HG03442 (cell line): ENCODE results near the gene SELENOW.
"Not testable (repeated sequence)": the region's sequence is repeated elsewhere in the genome, so short reads cannot be mapped to it uniquely, and the experiment has no call there.

Experiments
- ATAC-seq: cut with Tn5 transposase; IDR thresholded peaks from one replicate; pipeline ENCODE4 v1.9.1; 2021; ENCODE audit warnings: mild to moderate bottlenecking, moderate library complexity; ENCODE audit not compliant: unreplicated experiment

Gene SELENOW

GRCh38 chr19:47756627-47756929, 21.9 kb upstream of the SELENOW start:
- no peak for ATAC-seq

DNA sequence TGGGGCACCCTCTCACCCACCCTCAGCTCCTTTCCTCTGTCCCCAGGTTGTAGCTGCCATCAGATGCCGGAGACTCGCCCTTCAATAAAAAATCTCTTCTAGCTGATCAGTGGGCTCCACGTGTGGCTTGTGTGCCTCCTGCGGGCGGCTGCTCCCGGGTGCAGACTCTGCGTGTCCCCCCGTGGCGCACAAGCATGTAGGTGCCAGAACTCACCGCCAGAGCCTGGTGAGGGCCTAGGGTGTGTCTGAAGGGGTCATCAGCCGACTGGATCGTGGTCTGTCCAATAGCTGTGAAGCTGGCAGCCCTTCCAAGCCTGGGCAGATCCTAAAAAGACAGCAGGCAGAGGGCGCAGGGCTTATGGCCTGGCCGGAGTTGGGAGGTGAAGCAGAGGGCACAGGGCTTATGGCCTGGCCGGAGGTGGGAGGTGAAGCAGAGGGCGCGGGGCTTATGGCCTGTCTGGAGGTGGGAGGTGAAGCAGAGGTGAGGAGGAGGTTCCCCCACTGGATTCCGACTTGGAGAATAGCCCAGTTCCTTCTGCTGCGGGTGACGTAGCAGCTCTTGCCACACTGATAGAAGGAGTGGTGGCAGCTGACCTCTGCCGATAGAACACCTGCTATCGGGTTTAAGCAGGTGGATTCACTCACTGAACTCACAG, 21.4 kb upstream of the SELENOW start:
- no peak for ATAC-seq

GRCh38 chr19:47757617-47758442, 20.7 kb upstream of the SELENOW start:
- no peak for ATAC-seq

DNA sequence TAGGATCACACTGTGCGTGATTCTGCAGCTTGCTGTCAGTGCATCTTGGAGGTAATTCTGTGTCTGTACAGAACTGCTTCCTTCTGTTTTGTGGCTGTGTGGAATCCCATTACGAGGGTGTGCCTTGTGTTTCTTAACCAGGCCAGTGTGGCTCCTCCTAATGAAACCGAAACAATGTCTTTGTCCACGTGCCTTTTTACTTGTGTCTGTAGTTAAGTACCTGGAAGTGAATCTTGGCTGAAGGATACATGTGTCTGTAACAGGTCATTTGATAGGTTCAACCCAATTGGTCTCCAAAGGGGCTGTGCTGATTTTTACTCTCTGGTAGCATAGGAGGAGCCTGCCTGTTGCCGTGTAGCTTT, 20.1 kb upstream of the SELENOW start:
- ATAC-seq = no peak

DNA sequence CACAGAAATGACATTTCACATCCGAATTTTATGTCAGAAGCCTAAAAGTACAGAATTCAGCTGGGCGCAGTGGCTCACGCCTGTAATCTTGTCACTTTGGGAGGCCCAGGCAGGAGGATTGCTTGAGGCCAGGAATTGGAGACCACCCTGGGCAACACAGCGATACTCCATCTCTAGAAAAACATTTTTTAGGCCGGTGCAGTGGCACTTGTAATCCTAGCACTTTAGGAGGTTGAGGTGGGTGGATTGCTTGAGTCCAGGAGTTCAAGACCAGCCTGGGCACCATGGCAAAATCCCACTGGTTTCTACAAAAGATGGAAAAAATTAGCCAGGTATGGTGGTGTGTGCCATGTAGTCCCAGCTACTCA, 17.9 kb upstream of the SELENOW start:
- no peak for ATAC-seq

GRCh38 chr19:47761566-47761965, 16.9 kb upstream of the SELENOW start:
- no peak for ATAC-seq

- ATAC-seq = no peak
These were observed 16.4 kb upstream of the SELENOW start for GRCh38 chr19:47762151-47762550.

DNA sequence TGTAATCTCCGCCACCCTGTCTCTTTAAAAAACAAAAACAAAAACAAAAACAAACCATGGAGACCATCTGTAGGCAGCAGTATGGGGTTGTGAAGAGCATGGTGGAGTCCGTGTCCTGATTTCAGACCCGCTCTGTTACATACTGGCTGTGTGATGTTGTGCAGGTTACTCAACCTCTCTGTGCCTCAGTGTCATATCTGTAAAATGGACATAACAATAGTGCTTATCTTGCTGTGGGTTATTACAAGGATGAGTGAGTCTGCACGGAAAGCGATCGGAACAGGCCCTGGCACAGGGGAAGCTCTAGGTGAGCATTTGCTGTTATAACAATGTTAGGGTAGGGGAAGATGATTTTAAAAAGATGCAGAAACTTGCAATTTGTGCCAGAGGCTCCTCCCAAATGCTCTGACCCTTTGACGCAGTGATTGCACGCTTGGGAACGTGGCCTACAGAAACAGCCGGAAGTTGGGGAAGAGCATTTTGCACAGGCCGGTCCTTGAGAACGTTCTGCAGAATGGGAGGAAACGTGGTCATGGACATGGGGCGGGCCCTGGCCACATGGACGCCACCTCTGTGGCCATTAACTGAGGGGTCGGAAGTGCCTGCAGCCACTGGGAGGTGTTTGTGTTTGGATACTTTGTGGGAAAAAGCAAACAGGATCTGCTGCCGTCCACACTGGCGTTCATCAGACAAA, 15.7 kb upstream of the SELENOW start:
- ATAC-seq = no peak

GRCh38 chr19:47764705-47765104, 13.8 kb upstream of the SELENOW start:
- ATAC-seq = not testable (repeated sequence)

- ATAC-seq = no peak
These were observed 12.8 kb upstream of the SELENOW start for GRCh38 chr19:47765523-47766358.

GRCh38 chr19:47766359-47766620, 12.2 kb upstream of the SELENOW start:
- ATAC-seq = no peak

GRCh38 chr19:47766670-47767069, 11.8 kb upstream of the SELENOW start:
- no peak for ATAC-seq

DNA sequence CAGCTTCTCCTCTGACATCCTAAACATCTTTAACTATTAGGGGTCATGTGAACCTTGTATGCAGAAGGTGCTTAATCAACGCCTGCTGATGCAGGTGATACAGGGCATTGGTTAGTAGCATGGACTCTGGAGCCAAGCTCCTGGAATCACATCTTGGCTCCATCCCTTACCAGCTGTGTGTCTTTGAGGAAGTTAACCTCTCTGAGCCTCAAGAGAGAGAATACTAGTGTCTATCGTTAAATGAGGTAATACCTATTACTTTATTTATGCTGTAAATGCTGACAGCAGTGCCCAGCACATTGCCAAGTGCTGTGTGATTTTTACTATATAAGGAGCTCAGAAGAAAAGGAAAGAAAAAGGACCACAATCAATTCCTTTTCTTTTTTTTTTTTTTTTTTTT, 11.2 kb upstream of the SELENOW start:
- ATAC-seq = no peak

DNA sequence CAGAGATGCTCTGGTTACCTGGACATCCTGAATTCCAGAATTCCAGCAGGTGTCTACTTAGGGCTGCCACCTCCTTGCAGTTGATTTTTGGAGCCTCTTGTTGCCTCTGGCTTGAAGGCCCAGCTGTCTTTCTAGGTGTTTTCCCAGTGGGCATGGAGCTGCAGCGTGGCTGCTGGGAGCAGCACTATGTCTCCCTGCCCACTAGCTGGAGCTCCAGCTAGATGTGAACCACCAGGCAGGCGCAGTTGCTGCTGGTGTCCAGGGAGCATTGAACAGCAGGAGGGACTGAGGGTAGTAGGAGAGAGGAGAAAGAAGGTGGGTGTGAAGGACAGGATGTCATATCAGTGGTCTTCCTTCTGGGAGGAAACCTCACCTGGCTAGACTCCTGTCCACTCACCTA, 9.9 kb upstream of the SELENOW start:
- no peak for ATAC-seq

DNA sequence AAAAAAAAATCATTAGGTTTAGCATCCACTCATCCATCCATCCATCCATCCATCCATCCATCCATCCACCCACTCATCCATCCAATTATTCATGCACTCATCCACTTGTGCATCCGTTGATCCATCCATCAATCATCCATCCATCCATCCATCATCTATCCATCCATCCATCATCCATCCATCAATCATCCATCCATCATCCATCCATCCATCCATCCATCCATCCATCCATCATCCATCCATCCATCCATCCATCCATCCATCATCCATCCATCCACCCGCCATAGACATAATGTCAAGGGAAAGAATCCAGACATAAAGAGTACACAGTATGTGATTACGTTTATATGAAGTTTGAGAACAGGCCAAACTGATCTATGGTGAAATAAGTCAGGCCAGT, 9.0 kb upstream of the SELENOW start:
- no peak for ATAC-seq

- ATAC-seq = not testable (repeated sequence)
These were observed 7.2 kb upstream of the SELENOW start for GRCh38 chr19:47771291-47771690.

DNA sequence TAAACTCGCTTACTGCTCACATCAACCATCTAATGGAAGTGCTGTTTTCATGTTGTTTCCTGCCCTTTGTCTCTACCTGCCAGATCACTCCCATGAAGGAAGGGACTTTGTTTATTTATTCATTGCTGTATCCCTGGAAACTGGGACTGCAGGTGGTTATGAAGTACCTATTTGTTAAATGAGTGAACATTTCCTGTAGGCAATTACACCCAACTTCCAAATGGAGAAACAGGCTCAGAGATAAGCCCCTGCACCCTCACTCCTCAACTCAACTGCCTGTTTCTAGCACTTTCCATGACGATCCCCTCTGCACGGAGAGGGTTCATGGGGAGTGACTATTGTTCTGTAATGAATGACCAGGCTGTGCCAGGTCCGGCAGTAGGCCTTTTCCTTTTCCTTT, 1.9 kb upstream of the SELENOW start:
- ATAC-seq = no peak

DNA sequence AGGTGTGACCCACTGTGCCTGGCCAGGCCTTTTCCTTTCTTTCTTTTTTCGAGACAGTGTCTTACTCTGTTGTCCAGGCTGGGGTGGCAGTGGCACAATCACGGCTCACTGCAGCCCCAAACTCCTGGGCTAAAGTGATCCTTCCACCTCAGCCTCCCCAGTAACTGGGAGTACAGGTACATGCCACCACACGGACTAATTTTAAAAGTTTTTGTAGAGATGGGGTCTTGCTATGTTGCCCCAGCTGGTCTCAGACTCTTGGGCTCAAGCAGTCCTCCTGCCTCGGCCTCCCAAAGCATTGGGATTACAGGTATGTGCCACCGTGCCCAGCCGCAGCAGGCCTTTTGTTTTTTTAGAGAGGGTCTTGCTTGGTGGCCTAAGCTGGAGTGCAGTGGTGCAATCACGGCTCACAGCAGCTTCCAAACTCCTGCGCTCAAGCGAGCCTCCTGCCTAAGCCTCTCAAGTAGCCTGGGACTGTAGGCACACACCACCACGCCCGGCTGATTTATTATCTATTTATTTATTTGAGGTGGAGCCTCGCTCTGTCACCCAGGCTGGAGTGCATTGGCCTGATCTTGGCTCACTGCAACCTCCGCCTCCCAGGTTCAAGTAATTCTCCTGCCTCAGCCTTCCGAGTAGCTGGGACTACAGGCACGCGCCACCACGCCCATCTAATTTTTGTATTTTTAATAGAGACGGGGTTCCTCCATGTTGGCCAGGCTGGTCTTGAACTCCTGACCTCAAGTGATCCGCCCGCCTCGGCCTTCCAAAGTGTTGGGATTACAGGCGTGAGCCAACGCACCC, 1.1 kb upstream of the SELENOW start:
- ATAC-seq = not testable (repeated sequence)

DNA sequence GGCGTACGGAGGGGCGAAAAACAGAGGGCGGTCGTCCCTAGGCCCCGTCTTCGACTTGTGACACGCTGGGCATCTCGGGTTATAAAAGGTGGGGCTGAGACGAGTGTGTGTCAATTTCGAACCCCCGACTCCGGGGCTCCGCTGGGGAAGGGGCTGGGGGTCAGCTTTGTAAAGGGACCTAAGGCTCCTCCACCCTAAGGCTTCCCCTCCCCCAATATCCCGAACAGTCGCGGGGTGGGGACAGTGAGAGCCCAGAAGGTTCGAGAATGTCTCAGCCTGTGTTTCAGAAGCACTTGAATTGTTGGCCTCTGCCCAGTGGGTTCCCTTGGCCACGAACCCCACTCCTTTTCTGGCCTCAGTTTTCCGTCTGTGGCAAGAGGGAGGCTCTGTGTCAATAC, 450 bp downstream of the SELENOW start:
- ATAC-seq = no peak

- no peak for ATAC-seq
These were observed 1.2 kb downstream of the SELENOW start for GRCh38 chr19:47779524-47780214.
